Measurements from ENCODE around the gene ZNF473. TPM values are rescaled to one million over a fixed set of nuclear protein-coding genes. Genes with fewer than 3 reads are reported as not detected.
A peak's percentile ranks its signal among the peaks of the same experiment; 100 is the strongest.

ZNF473 gene
- total and polyA plus RNA-seq, 2 of the 13 experiments (the other 11 are each of a cell fraction or from before 2014, with no cell fraction given) = 5.8 to 11.9 TPM

GRCh38 chr19:50025794-50026549 is at the start of gene ZNF473 (continued):
- TF ChIP-seq STAT5B (CRISPR knock-in tag; IDR thresholded peaks at IDR 0.05) (no peak), TBL1XR1 (IDR thresholded peaks at IDR 0.05; ENCODE audit: borderline replicate concordance, low read length, partially characterized antibody) (peak; percentile 33), PITX1 (CRISPR knock-in tag; IDR thresholded peaks at IDR 0.05) (peak; percentile 73; the same call in 1 of the 2 replicates), GABPA (IDR thresholded peaks at IDR 0.05; ENCODE audit: low read depth, low read length) (peak; percentile 69), GABPA (CRISPR knock-in tag; IDR thresholded peaks at IDR 0.05; ENCODE audit: low read depth) (peak; percentile 91), CBFB (CRISPR knock-in tag; IDR thresholded peaks at IDR 0.05) (peak; percentile 59; the same call in 1 of the 2 replicates), ZIK1 (CRISPR knock-in tag; IDR thresholded peaks at IDR 0.05; ENCODE audit: borderline replicate concordance, low read depth) (peak; percentile 98), ZNF276 (CRISPR knock-in tag; IDR thresholded peaks at IDR 0.05; ENCODE audit: low read depth) (peak; percentile 96), HNRNPUL1 (IDR thresholded peaks at IDR 0.05; ENCODE audit: low read depth, low read length) (no peak), ZNF282 (IDR thresholded peaks at IDR 0.05; ENCODE audit: partially characterized antibody) (no peak), ZNF496 (CRISPR knock-in tag; IDR thresholded peaks at IDR 0.05; ENCODE audit: insufficient replicate concordance) (peak; percentile 30), ZNF34 (CRISPR knock-in tag; IDR thresholded peaks at IDR 0.05; ENCODE audit: borderline replicate concordance) (no peak), TCF7 (IDR thresholded peaks at IDR 0.05; ENCODE audit: low read depth) (no peak), ZNF703 (CRISPR knock-in tag; IDR thresholded peaks at IDR 0.05; ENCODE audit: borderline replicate concordance) (no peak), TRIM22 (IDR thresholded peaks at IDR 0.05) (no peak), REXO4 (CRISPR knock-in tag; IDR thresholded peaks at IDR 0.05; ENCODE audit: borderline replicate concordance) (peak; percentile 99), ZNF513 (CRISPR knock-in tag; conservative IDR thresholded peaks at IDR 0.05) (no peak), CEBPB (IDR thresholded peaks at IDR 0.05; ENCODE audit: borderline replicate concordance, low read depth, low read length) (no peak), ZNF180 (CRISPR knock-in tag; IDR thresholded peaks at IDR 0.05; ENCODE audit: borderline replicate concordance, low read depth) (peak; percentile 90; the same call in 1 of the 2 replicates), NFE2L1 (CRISPR knock-in tag; IDR thresholded peaks at IDR 0.05; ENCODE audit: borderline replicate concordance) (peak; percentile 52; the same call in 1 of the 2 replicates), EEA1 (CRISPR knock-in tag; IDR thresholded peaks at IDR 0.05; ENCODE audit: borderline replicate concordance) (peak; percentile 61; the same call in 1 of the 2 replicates), ZKSCAN1 (IDR thresholded peaks at IDR 0.05; ENCODE audit: low read length) (peak; percentile 40; the same call in 1 of the 2 replicates), AKAP8 (CRISPR knock-in tag; IDR thresholded peaks at IDR 0.05) (no peak), RFXANK (CRISPR knock-in tag; IDR thresholded peaks at IDR 0.05) (no peak), FOXC1 (CRISPR knock-in tag; IDR thresholded peaks at IDR 0.05; ENCODE audit: borderline replicate concordance) (peak; percentile 99), MXD3 (CRISPR knock-in tag; IDR thresholded peaks at IDR 0.05) (peak; percentile 98)
